ENCODE data around the gene ADCY10. TPM values are rescaled to one million over a fixed set of nuclear protein-coding genes. Genes with fewer than 3 reads are reported as not detected.

ADCY10 gene
- total RNA-seq, 2 donors from 2014 or later: 0.35 TPM; not detected in 1

- DNase-seq (ENCODE audit: low spot score): no peak
- no peaks in the 10 kb centered on the region for H3K4me1 ChIP-seq
- H3K27me3 ChIP-seq: no peaks in the 10 kb centered on the region
- H3K4me3 ChIP-seq: no peak overlapping the region
- no peak for TF ChIP-seq CTCF (IDR thresholded peaks at IDR 0.05)
- no peak overlapping the region for H3K27ac ChIP-seq
- H3K36me3 ChIP-seq: no peaks in the 10 kb centered on the region
- H3K9me3 ChIP-seq: no peaks in the 10 kb centered on the region
Measured at GRCh38 chr1:167905671-167906070, 8.3 kb downstream of the ADCY10 start.

- no peak for TF ChIP-seq CTCF (IDR thresholded peaks at IDR 0.05)
- H3K36me3 ChIP-seq: no peaks in the 10 kb centered on the region
- no peaks in the 10 kb centered on the region for H3K4me1 ChIP-seq
- no peak overlapping the region for H3K27ac ChIP-seq
- H3K27me3 ChIP-seq: no peaks in the 10 kb centered on the region
- no peak for DNase-seq (ENCODE audit: low spot score)
- no peaks in the 10 kb centered on the region for H3K9me3 ChIP-seq
- H3K4me3 ChIP-seq: no peak overlapping the region
Measured at GRCh38 chr1:167905182-167905581, 8.8 kb downstream of the ADCY10 start.

GRCh38 chr1:167904652-167905130, 9.2 kb downstream of the ADCY10 start:
- DNase-seq (ENCODE audit: low spot score): no peak
- no peaks in the 10 kb centered on the region for H3K9me3 ChIP-seq
- no peaks in the 10 kb centered on the region for H3K27me3 ChIP-seq
- no peaks in the 10 kb centered on the region for H3K4me1 ChIP-seq
- no peaks in the 10 kb centered on the region for H3K36me3 ChIP-seq
- H3K27ac ChIP-seq: no peak overlapping the region
- TF ChIP-seq CTCF (IDR thresholded peaks at IDR 0.05): no peak
- H3K4me3 ChIP-seq: no peak overlapping the region

DNA sequence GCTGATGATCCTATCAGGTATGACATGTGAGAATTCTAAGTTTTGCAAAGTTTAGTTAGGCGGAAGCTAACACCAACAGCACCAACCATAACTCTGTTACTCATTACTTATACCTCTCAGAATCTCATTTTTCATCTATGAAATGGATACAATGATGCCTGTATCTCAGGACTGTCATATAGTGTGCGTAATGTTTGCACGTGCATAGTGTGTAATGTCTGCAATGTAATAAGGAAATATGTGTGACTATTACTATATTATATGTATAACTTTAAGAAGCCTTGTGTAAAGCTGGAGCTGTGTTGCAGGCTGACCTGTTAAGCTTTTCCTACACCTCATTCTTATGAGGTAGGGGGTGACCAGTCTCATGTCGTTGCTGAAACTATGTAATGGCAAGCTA, 13.0 kb downstream of the ADCY10 start:
- Histone ChIP-seq H3K36me3 (no peaks in the 10 kb centered on the region), H3K9me3 (no peaks in the 10 kb centered on the region), H3K4me1 (no peaks in the 10 kb centered on the region), H3K27ac (no peak overlapping the region), H3K27me3 (no peaks in the 10 kb centered on the region), H3K4me3 (no peak overlapping the region)
- DNase-seq (ENCODE audit: low spot score): no peak
- TF ChIP-seq CTCF (IDR thresholded peaks at IDR 0.05): no peak

GRCh38 chr1:167899253-167899681, 14.7 kb downstream of the ADCY10 start:
- Histone ChIP-seq H3K27me3 (no peaks in the 10 kb centered on the region), H3K27ac (no peak overlapping the region), H3K4me3 (no peak overlapping the region), H3K36me3 (no peaks in the 10 kb centered on the region), H3K4me1 (no peaks in the 10 kb centered on the region), H3K9me3 (no peaks in the 10 kb centered on the region)
- no peak for TF ChIP-seq CTCF (IDR thresholded peaks at IDR 0.05)
- DNase-seq (ENCODE audit: low spot score): no peak

GRCh38 chr1:167898578-167899222, 15.2 kb downstream of the ADCY10 start:
- no peak overlapping the region for H3K27ac ChIP-seq
- DNase-seq (ENCODE audit: low spot score): no peak
- H3K36me3 ChIP-seq: no peaks in the 10 kb centered on the region
- no peaks in the 10 kb centered on the region for H3K4me1 ChIP-seq
- no peak for TF ChIP-seq CTCF (IDR thresholded peaks at IDR 0.05)
- H3K4me3 ChIP-seq: no peak overlapping the region
- H3K9me3 ChIP-seq: no peaks in the 10 kb centered on the region
- no peaks in the 10 kb centered on the region for H3K27me3 ChIP-seq

Data from right atrium auricular region (tissue), 2 donors.